DMS53 treated with DMSO at 0.1 percent for 48 hours (cell line): ENCODE results near the gene KLRC2.
A peak's percentile ranks its signal among the peaks of the same experiment; 100 is the strongest.
"Not testable (repeated sequence)": the region's sequence is repeated elsewhere in the genome, so short reads cannot be mapped to it uniquely, and the experiment has no call there.

Experiments used
- DNase-seq: peaks from one replicate; lab custom pipeline; 2025; ENCODE audit not compliant: unreplicated experiment; lab: John Stamatoyannopoulos, UW

KLRC2 gene

GRCh38 chr12:10406725-10407124 is 29.1 kb downstream of the KLRC2 start:
- no peak for DNase-seq

- DNase-seq = no peak
Measured at GRCh38 chr12:10405294-10405693, 30.5 kb downstream of the KLRC2 start.

DNA sequence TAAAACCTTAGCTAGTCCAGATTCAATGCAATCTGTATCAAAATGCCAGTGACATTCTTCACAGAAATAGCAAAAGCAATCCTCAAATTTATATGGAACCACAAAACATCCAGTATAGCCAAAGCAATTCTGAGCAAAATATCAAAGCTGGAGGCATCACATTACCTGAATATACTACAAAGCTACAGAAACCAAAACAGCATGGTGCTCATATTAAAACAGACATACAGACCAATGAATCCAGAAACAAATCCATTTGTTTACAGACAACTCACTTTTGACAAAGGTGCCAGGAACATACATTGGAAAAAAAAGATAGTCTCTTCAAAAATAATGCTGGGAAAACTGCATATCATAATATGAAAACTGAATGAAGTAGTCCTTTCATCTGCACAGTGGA is 31.0 kb downstream of the KLRC2 start:
- no peak for DNase-seq

DNA sequence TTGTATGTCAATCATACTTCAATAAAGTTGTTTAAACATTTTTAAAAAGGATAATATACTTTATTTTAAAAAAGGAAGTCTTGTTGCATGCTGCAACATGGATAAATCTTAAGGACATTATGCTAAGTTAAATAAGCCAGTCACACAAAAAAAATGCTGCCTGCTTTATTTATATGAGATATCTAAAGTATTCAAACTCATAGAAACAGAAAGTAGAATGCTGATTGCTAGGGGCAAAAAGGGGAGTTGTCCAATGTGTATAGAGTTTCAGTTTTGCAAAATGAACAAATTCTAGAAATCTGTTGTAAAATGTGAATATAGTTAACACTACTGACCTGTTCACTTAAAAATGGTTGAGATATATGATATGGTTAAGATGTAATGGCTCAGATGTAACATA is 35.0 kb downstream of the KLRC2 start:
- DNase-seq = no peak

DNA sequence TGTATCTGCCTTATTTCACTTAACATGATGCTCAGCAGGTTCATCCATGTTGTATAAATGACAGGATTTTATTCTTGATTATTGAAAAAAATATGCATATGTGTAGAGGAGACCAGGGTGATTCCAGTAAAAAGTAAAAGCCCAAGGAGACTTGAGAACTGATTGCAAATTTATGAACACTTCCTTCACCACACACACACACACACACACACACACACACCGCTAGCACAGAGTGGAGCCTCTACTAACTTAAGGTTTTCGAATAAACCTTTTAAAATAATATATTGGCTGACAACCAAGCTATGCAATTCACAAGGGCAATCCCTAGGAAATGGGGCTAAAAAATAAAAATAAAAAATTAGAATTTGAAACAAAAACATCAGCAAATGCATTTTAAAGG is 37.6 kb downstream of the KLRC2 start:
- DNase-seq = no peak

DNA sequence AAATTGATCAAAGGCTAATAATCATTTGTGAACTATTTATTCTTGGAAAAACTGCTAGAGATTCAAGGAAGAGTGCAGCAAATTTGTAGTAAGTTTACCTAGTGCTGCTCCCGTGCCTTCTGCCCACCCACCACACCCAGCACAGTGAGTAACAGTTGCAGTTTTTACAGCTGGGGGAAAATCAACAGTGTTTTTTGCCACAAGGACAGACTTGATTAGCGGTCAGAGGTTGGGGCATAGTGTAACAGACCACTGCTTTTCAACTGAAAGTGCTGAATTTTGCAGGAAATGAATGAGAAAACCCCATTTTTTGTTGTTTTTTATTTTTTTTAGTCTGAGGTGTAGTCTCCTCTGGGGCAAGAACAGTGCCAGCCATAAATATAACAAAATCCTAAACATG is 38.5 kb downstream of the KLRC2 start:
- DNase-seq = peak; percentile 71

GRCh38 chr12:10396176-10396575 is 39.6 kb downstream of the KLRC2 start:
- not testable (repeated sequence) for DNase-seq

DNA sequence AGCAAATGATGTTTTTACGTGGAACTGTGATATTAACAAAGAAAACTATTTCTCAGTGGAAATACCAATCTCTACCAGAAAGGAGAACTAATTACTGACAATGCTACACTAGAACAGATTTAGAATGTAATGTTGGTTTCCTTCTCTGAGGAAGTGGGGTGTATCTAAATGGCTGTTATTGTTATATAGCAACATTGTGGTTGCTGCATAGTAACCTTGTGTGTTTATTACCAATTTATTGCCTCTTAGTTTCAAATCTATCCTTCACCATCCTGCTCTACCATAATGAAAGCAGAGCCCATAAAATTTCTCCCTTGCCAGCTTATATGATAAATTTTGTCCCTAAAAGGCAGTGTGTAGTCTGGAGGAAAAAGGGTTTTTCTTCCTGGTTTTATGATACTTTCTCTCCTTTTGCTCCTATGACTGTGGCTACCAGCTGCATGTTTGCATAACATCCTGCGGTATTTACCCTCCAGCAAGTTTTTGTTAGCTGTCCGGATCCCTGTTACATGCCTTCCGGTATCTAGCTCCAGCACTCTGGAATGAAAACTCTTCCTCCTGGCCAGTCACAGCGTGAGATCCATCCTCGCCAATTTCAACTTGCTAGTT is 40.3 kb downstream of the KLRC2 start:
- peak; percentile 99 for DNase-seq

- not testable (repeated sequence) for DNase-seq
Measured at GRCh38 chr12:10394531-10395152, 41.2 kb downstream of the KLRC2 start.

- no peak for DNase-seq
Measured at GRCh38 chr12:10393291-10393690, 42.5 kb downstream of the KLRC2 start.

- DNase-seq = no peak
Measured at GRCh38 chr12:10392394-10392930, 43.3 kb downstream of the KLRC2 start.

DNA sequence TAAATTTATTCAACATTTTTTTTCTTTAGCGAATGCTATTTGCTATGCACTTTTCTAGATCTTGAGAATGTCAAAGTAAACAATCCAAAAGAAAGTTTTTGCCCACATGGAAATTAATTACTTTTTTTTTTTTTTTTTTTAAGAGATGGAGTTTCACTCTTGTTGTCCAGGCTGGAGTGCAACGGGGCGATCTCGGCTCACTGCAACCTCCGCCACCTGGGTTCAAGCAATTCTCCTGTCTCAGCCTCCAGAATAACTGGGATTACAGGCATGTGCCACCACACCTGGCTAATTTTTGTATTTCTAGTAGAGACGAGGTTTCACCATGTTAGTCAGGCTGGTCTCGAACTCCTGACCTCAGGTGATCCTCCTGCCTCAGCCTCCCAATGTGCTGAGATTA is 44.8 kb downstream of the KLRC2 start:
- DNase-seq = not testable (repeated sequence)

GRCh38 chr12:10389904-10390303 is 45.9 kb downstream of the KLRC2 start, which contains the start of gene KLRK1:
TSS of gene KLRK1 (minus strand) at chr12:10390041. CDS start at chr12:10388810, 1,231 bp downstream.
- no peak for DNase-seq

DNA sequence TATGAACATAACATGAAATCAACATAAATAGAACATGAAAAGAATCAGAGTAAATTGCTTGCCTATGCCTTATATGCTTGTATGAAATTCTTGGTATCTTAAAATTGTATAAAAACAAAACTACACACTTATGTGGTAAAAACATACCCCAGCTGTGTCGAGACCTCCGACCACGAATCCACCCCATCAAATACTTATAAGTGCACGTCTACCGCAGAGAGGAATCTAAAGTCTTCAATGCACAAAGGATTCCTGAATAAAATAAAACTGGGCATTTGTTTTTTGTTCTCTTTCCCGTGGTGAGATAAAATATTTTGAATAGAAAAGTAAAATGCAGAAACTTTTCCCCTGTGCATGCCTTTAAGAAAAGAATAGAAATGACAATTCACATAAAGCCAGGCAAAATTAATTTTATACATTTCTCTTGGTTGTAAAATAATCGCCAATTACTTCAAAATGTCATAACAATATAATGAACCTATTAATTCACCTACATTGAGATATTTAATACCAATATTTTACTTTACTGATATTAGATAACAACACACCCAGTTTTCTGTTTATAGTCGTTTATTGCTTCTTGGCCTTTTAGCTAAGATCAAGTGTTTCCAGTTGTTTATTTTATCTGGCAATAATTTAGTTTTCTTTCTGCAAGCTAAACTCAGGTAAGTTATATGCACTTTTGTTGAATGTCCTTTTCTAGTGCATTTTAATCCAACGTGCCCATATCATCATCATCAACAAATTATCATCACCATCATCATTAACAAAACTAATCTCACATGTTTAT is 47.0 kb downstream of the KLRC2 start:
- DNase-seq = no peak

DNA sequence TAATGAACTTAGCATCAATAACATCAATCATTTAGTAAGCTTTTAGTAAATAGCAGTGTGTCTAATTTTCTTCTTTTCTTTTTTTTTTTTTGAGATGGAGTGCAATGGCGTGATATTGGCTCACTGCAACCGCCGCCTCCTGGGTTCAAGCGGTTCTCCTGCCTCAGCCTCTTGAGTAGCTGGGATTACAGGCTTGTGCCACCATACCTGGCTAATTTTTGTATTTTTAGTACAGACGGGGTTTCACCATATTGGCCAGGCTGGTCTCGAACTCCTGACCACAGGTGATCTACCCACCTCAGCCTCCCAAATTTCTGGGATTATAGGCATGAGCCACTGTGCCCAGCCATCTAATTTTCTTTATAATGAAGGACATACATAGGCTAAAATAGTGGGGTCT is 48.3 kb downstream of the KLRC2 start:
- not testable (repeated sequence) for DNase-seq

DNA sequence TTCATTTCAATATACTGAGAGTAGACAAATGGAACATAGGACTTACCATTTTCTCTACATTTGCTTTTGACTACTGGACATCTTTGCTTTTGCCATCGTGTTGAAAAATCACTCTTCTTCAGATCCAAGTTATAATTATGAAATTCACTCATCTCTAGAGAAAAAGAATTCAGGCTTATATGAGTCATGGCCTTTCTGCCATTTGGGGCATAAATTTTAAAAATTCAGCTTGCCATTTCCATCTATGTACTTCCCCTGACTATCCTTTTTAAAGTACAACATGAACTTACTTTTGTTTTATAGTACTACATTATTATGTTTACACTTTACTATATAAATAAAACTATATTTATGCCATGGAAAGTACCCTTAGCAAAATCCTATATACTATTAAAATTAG is 49.0 kb downstream of the KLRC2 start:
- no peak for DNase-seq

- DNase-seq = peak; percentile 99
Measured at GRCh38 chr12:10385166-10385613, 50.6 kb downstream of the KLRC2 start.

- DNase-seq = no peak
Measured at GRCh38 chr12:10384191-10384590, 51.6 kb downstream of the KLRC2 start.

DNA sequence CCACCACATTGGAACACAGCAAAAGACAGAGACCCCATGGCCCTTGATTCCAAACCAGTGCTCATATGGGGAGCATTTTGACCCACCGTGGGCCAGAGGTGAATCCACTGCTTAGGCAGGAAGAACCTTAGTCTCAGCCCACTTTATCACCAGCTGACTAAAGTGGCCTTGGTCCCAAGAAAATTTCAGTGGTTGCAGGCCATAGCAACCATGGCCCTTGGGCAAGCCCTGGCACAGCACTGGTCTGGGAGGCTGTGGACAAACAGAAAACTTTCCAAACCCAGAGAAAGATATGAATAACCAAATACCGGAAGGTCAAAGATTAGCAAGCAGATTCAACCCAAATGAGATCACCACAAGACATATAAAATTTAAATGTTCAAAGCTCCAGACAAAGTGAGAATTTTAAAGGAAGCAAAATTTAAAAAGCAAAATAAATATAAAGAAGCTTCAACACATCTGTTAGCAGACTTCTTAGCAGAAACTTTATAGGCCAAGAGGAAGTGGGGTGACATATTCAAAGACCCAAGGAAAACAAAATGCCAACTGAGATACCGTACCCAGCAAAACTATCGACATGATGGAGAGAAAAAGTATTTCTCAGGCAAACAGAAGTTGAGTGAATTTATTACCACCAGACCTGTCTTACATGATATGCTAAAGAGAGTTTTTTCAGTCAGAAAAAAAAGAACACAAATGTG is 53.7 kb downstream of the KLRC2 start:
- DNase-seq = no peak
